ENCODE results near the gene GRK7.
"Not testable (repeated sequence)": the region's sequence is repeated elsewhere in the genome, so short reads cannot be mapped to it uniquely, and the experiment has no call there.

The GRK7 gene

GRCh38 chr3:141762552-141762951 lies 656 bp upstream of the GRK7 start:
- not testable (repeated sequence) for DNase-seq

GRCh38 chr3:141764045-141764444 lies 837 bp downstream of the GRK7 start:
- DNase-seq, result no peak

GRCh38 chr3:141764465-141764864 lies 1.3 kb downstream of the GRK7 start:
- DNase-seq, result no peak

GRCh38 chr3:141764986-141765385 lies 1.8 kb downstream of the GRK7 start:
- DNase-seq, result no peak

- no peak for DNase-seq
These were observed 3.9 kb downstream of the GRK7 start for GRCh38 chr3:141767066-141767465.

GRCh38 chr3:141769221-141769894 lies 6.2 kb downstream of the GRK7 start:
- no peak for DNase-seq

GRCh38 chr3:141773676-141774075 lies 10.5 kb downstream of the GRK7 start:
- DNase-seq, result no peak

GRCh38 chr3:141776376-141776775 lies 13.2 kb downstream of the GRK7 start:
- no peak for DNase-seq

GRCh38 chr3:141776885-141777284 lies 13.7 kb downstream of the GRK7 start:
- no peak for DNase-seq

- no peak for DNase-seq
These were observed 15.0 kb downstream of the GRK7 start for GRCh38 chr3:141777957-141778813.

- no peak for DNase-seq
These were observed 16.5 kb downstream of the GRK7 start for GRCh38 chr3:141779667-141780066.

GRCh38 chr3:141782386-141782932 lies 19.3 kb downstream of the GRK7 start:
- no peak for DNase-seq

- no peak for DNase-seq
These were observed 20.4 kb downstream of the GRK7 start for GRCh38 chr3:141783632-141784031.

GRCh38 chr3:141784096-141784495 lies 20.9 kb downstream of the GRK7 start:
- DNase-seq, result no peak

GRCh38 chr3:141784531-141784930 lies 21.3 kb downstream of the GRK7 start:
- DNase-seq, result no peak

GRCh38 chr3:141788149-141788548 lies 24.9 kb downstream of the GRK7 start:
- DNase-seq, result no peak

GRCh38 chr3:141788750-141789149 lies 25.5 kb downstream of the GRK7 start:
- not testable (repeated sequence) for DNase-seq

- DNase-seq, result no peak
These were observed 26.1 kb downstream of the GRK7 start for GRCh38 chr3:141789281-141789680.

GRCh38 chr3:141790171-141790570 lies 27.0 kb downstream of the GRK7 start:
- DNase-seq, result no peak

GRCh38 chr3:141792495-141792894 lies 29.3 kb downstream of the GRK7 start:
- DNase-seq, result no peak

GRCh38 chr3:141793476-141794260 lies 30.5 kb downstream of the GRK7 start:
- no peak for DNase-seq

- no peak for DNase-seq
These were observed 32.1 kb downstream of the GRK7 start for GRCh38 chr3:141795276-141795675.

- no peak for DNase-seq
These were observed 32.5 kb downstream of the GRK7 start for GRCh38 chr3:141795741-141796080.
